HepG2 (cell line): ENCODE data around the gene FAM83E. TPM values are rescaled to one million over a fixed set of nuclear protein-coding genes. Genes with fewer than 3 reads are reported as not detected.

Source experiments
- ATAC-seq: fragments of 200-7000 bp; cut with Tn5 transposase; 3 replicates; pipeline ENCODE4 v1.9.1; 2020; ENCODE audit warnings: mild to moderate bottlenecking, moderate library complexity
- BruUV-seq: library from RNA; stranded (reverse); fragments of 400-500 nt; replicated peaks from 2 replicates; lab custom pipeline; 2021; lab: Mats Ljungman, UMichigan
- CTCF ChIA-PET: fragments of 300-600 bp; formaldehyde crosslinking; extraction: SDS; loops from one replicate; lab custom pipeline; 2021; ENCODE audit warnings: low total read pairs, inconsistent platforms, low intra/inter-chr PET ratio; lab: Yijun Ruan, JAX
- POLR2A ChIA-PET: fragments of 350-600 bp; sonication (Branson Sonifier 250); formaldehyde crosslinking; loops from one replicate; lab custom pipeline; 2020; ENCODE audit warnings: antibody characterized with exemption, inconsistent platforms; lab: Yijun Ruan, JAX
- DNase-seq: peaks from one replicate; pipeline ENCODE4 v3.0.0-alpha.2; 2015; ENCODE audit warnings: low spot score
- FAIRE-seq: peaks from 3 replicates; lab custom pipeline; 2011; peaks lifted over from hg19 to GRCh38; lab: Jason Lieb, UNC
- H2AFZ ChIP-seq: one replicate; pipeline ENCODE4 v1.6.1; 2011; ENCODE audit warnings: low read length, inconsistent platforms
- H3K27ac ChIP-seq: fragments of 300-600 bp; 3 replicates; pipeline ENCODE4 v1.8.0; 2011; ENCODE audit warnings: mixed run types, mild to moderate bottlenecking, mixed read lengths, low read length, inconsistent platforms; ENCODE audit not compliant: insufficient read depth; ENCODE audit errors: extremely low read length
- H3K27me3 ChIP-seq, 2 experiments: fragments of 200-600 bp in 1 of 2; 2 replicates in 1 of 2; 3 replicates in 1 of 2; pipeline versions ENCODE4 v1.6.0 to v1.8.0; 2011; ENCODE audit warnings: low read length in 2 of 2, mild to moderate bottlenecking in 2 of 2, moderate library complexity in 2 of 2, inconsistent platforms in 1 of 2; ENCODE audit not compliant: insufficient read depth in 2 of 2, control insufficient read depth in 1 of 2
- H3K36me3 ChIP-seq, 2 experiments: fragments of 200-600 bp in 1 of 2; replicated peaks in 1 of 2; 2 replicates in 1 of 2; 3 replicates in 1 of 2; pipeline versions ENCODE4 v1.5.1 to v1.8.0; 2011; ENCODE audit warnings: low read length in 2 of 2, inconsistent platforms in 1 of 2; ENCODE audit not compliant: insufficient read depth in 2 of 2, control insufficient read depth in 1 of 2
- H3K4me1 ChIP-seq: 2 replicates; pipeline ENCODE4 v1.5.1; 2012; ENCODE audit warnings: low read length, inconsistent platforms; ENCODE audit not compliant: insufficient read depth
- H3K4me2 ChIP-seq: 2 replicates; pipeline ENCODE4 v1.6.0; 2011; ENCODE audit warnings: low read depth, low read length, inconsistent platforms
- H3K4me3 ChIP-seq, 3 experiments: fragments of 200-600 bp in 1 of 3; sonication (generic), shearing (Covaris generic) in 1 of 3; replicated peaks in 1 of 3; 2 replicates each; pipeline ENCODE4 v1.5.1; 2011 to 2016; ENCODE audit warnings: low read length in 3 of 3, inconsistent platforms in 2 of 3, low read depth in 2 of 3, mild to moderate bottlenecking in 2 of 3, control low read depth in 1 of 3, mixed read lengths in 1 of 3; ENCODE audit not compliant: insufficient read depth in 1 of 3
- H3K79me2 ChIP-seq: one replicate; pipeline ENCODE4 v1.6.1; 2011; ENCODE audit warnings: low read length, inconsistent platforms; ENCODE audit not compliant: insufficient read depth
- H3K9ac ChIP-seq: 2 replicates; pipeline ENCODE4 v1.6.0; 2011; ENCODE audit warnings: mild to moderate bottlenecking, low read depth, low read length, inconsistent platforms; ENCODE audit not compliant: insufficient read depth
- H3K9me3 ChIP-seq: 2 replicates; pipeline ENCODE4 v1.5.1; 2012; ENCODE audit warnings: mild to moderate bottlenecking, low read length
- H4K20me1 ChIP-seq: 2 replicates; pipeline ENCODE4 v1.6.0; 2011; ENCODE audit warnings: inconsistent platforms, mild to moderate bottlenecking, low read length, moderate library complexity; ENCODE audit not compliant: insufficient read depth
- ASH2L ChIP-seq: fragments of 300-600, 200-600 bp; sonication (generic); IDR thresholded peaks from 2 replicates; pipeline ENCODE4 v1.7.0; 2017; ENCODE audit warnings: low read depth, mild to moderate bottlenecking, moderate library complexity, mixed read lengths, low read length; ENCODE audit not compliant: insufficient read length
- BCL6 ChIP-seq: IDR thresholded peaks from 2 replicates; pipeline ENCODE4 v1.6.1; 2016; ENCODE audit warnings: missing genetic modification reagents, missing compliant biosample characterization
- CEBPB ChIP-seq: IDR thresholded peaks from 2 replicates; pipeline ENCODE4 v1.6.1; 2011; ENCODE audit warnings: low read depth, low read length, improper control_type of control experiment, borderline replicate concordance
- CHD4 ChIP-seq: fragments of 200-600 bp; sonication (generic); IDR thresholded peaks from 2 replicates; pipeline ENCODE4 v1.7.0; 2017; ENCODE audit warnings: mild to moderate bottlenecking, low read length, borderline replicate concordance
- GATA4 ChIP-seq: sonication (generic); IDR thresholded peaks from 2 replicates; pipeline ENCODE4 v1.6.1; 2016; ENCODE audit warnings: antibody characterized with exemption, low read depth, borderline replicate concordance
- MAFK ChIP-seq, 2 experiments: IDR thresholded peaks in 1 of 2; conservative IDR thresholded peaks in 1 of 2; 2 replicates each; pipeline ENCODE4 v1.6.1; 2011; ENCODE audit warnings: improper control_type of control experiment in 2 of 2, low read length in 2 of 2
- MLLT10 ChIP-seq: sonication (generic); formaldehyde crosslinking; IDR thresholded peaks from 2 replicates; pipeline ENCODE4 v1.4.0; 2020; ENCODE audit warnings: missing genetic modification reagents
- NR2F6 ChIP-seq, 2 experiments: IDR thresholded peaks; 2 replicates each; pipeline ENCODE4 v1.6.1; 2016; ENCODE audit warnings: antibody characterized with exemption in 1 of 2, mild to moderate bottlenecking in 1 of 2
- POLR2A ChIP-seq, 2 experiments: IDR thresholded peaks; 2 replicates each; pipeline ENCODE4 v1.6.1; 2011; ENCODE audit warnings: low read depth in 2 of 2, low read length in 2 of 2, mild to moderate bottlenecking in 1 of 2, moderate library complexity in 1 of 2; ENCODE audit not compliant: insufficient read depth in 1 of 2
- SP2 ChIP-seq: sonication (generic); formaldehyde crosslinking; IDR thresholded peaks from 2 replicates; pipeline ENCODE4 v1.5.1; 2020; ENCODE audit warnings: mild to moderate bottlenecking, missing genetic modification reagents
- TEAD3 ChIP-seq: optimal IDR thresholded peaks from 2 replicates; pipeline ENCODE3; 2016; ENCODE audit warnings: borderline replicate concordance
- ZMYM3 ChIP-seq: sonication (generic); formaldehyde crosslinking; IDR thresholded peaks from 2 replicates; pipeline ENCODE4 v1.5.1; 2020; ENCODE audit warnings: mild to moderate bottlenecking, missing genetic modification reagents
- ZNF234 ChIP-seq: sonication (generic); formaldehyde crosslinking; conservative IDR thresholded peaks from 2 replicates; pipeline ENCODE4 v1.5.1; 2020; ENCODE audit warnings: mild to moderate bottlenecking, missing genetic modification reagents
- ZSCAN31 ChIP-seq: sonication (generic); formaldehyde crosslinking; IDR thresholded peaks from 2 replicates; pipeline ENCODE4 v1.5.0; 2020; ENCODE audit warnings: low read depth, mild to moderate bottlenecking, missing genetic modification reagents
- WGBS: methylation state at CpG from one replicate; pipeline ENCODE4 v1.1.6; 2017; ENCODE audit warnings: low lambda C conversion rate; 5-methylcytosine and 5-hydroxymethylcytosine counted together
- in situ Hi-C: cut with HindIII; loops from 2 replicates; pipeline ENCODE4 v1.10.0; 2017; ENCODE audit warnings: low pct_unique_long_range_greater_than_20kb; ENCODE audit not compliant: extremely low pct_ligation_motif_present
- intact Hi-C: fragments of 100-400 bp; cut with micrococcal nuclease; formaldehyde crosslinking; loops from one replicate; pipeline ENCODE4 v1.10.0; 2022; ENCODE audit not compliant: unreplicated experiment
- polyA plus RNA-seq, 8 experiments: library from polyadenylated mRNA; depleted of rRNA in 3 of 8; stranded (reverse) in 7 of 8; unstranded in 1 of 8; fragments of >200 nt; fragmentation: Illumina TruSeq in 4 of 8; extraction: Trizol in 4 of 8; gene quantifications; 2 replicates each; pipeline versions ENCODE4 v1.2.1 to v1.2.3, GENCODE V29; 2011 to 2016; ENCODE audit warnings: low read depth in 4 of 8, missing spikeins in 1 of 8, mixed read lengths in 1 of 8; ENCODE audit not compliant: insufficient read depth in 1 of 8
- total RNA-seq, 5 experiments: library from RNA; depleted of rRNA; stranded (reverse); fragments of >200 nt; fragmentation: Illumina TruSeq; extraction: Trizol; gene quantifications; 2 replicates each; pipeline ENCODE4 v1.2.3, GENCODE V29; 2016; ENCODE audit warnings: low read depth in 1 of 5
- TF ChIP-seq, protein P1 (sequence below): sonication (generic); formaldehyde crosslinking; IDR thresholded peaks from 2 replicates; pipeline ENCODE4 v1.9.0; 2021; ENCODE audit warnings: missing genetic modification reagents, borderline replicate concordance
- TF ChIP-seq, protein P2 (sequence below): sonication (generic); formaldehyde crosslinking; IDR thresholded peaks from 2 replicates; pipeline ENCODE4 v1.8.0; 2022; ENCODE audit warnings: mild to moderate bottlenecking, missing genetic modification reagents, moderate library complexity
- TF ChIP-seq, protein P3 (sequence below): IDR thresholded peaks from 2 replicates; pipeline ENCODE4 v1.6.1; 2016; ENCODE audit warnings: mild to moderate bottlenecking
- TF ChIP-seq, protein P4 (sequence below): sonication (generic); formaldehyde crosslinking; IDR thresholded peaks from 2 replicates; pipeline ENCODE4 v1.4.0; 2020; ENCODE audit warnings: missing genetic modification reagents, mild to moderate bottlenecking, borderline replicate concordance

The FAM83E gene
- total and polyA plus RNA-seq, 2 of the 13 experiments (the other 11 are each of a cell fraction or from before 2014, with no cell fraction given) = 0.18 to 0.60 TPM

DNA sequence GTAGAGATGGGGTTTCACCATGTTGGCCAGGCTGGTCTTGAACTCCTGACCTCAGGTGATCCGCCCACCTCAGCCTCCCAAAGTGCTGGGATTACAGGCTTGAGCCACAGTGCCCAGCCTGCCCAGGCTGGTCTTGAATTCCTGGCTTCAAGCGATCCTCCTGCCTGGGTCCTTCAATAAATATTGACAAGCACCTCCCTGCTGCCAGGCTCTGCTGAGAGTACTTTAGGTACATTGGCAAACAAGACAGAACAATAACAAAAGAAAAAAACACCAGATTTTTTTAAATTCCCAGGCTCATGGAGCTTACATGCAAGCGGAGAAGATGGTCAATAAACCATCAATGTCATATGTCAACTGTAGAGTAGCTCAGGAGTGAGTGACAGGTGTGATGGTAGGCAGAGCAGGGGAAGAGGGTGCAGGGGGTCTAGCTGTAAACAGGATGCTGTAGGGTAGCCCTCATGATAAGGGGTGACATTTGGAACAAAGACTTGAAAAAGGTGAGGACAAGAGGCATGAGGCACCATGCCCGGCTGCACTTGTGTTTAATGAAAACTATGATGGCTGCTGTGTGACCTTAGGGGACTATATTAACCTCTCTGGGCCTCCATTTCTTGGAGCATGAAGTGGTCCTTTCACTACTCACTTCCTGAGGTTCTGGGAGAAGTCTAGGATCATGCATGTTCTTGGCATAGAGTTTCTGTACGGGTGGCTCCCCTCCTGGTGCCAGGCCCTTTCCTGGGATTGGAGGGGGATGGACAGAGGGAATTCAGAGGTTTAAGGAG is 43.3 kb downstream of the FAM83E start:
- ATAC-seq = peak; percentile 37
- WGBS = 5% methylated on average over 5 of the region's 5 CpGs
- intact Hi-C loops = no loop called here
- peak; percentile 90 for DNase-seq
- Histone ChIP-seq H3K36me3 (no peaks in the 10 kb centered on the region), H2AFZ (no peak overlapping the region), H3K4me3 (no peak overlapping the region; a peak in 1 of 6 replicates), H3K9ac (no peak overlapping the region), H4K20me1 (no peaks in the 10 kb centered on the region), H3K27ac (no peak overlapping the region), H3K9me3 (no peaks in the 10 kb centered on the region), H3K4me1 (peaks cover 76% of the 10 kb centered on the region), H3K4me2 (peak overlapping the region; percentile 3; the same call in 1 of the 2 replicates), H3K79me2 (no peaks in the 10 kb centered on the region), H3K27me3 (no peaks in the 10 kb centered on the region)
- FAIRE-seq = no peak
- CTCF ChIA-PET = interaction anchor here (1.0 kb wide), 1 partner anchor 12 kb away, joined by 3 read pairs; no protein-coding TSS in a partner anchor
- no TSS peak for BruUV-seq
- POLR2A ChIA-PET = interaction anchor here (1.5 to 1.6 kb wide), 2 partner anchors 13 to 48 kb away, joined by 3 to 5 read pairs; partner anchors contain the start of gene SPHK2
- in situ Hi-C loops = no loop called here
- TF ChIP-seq, protein P1, sequence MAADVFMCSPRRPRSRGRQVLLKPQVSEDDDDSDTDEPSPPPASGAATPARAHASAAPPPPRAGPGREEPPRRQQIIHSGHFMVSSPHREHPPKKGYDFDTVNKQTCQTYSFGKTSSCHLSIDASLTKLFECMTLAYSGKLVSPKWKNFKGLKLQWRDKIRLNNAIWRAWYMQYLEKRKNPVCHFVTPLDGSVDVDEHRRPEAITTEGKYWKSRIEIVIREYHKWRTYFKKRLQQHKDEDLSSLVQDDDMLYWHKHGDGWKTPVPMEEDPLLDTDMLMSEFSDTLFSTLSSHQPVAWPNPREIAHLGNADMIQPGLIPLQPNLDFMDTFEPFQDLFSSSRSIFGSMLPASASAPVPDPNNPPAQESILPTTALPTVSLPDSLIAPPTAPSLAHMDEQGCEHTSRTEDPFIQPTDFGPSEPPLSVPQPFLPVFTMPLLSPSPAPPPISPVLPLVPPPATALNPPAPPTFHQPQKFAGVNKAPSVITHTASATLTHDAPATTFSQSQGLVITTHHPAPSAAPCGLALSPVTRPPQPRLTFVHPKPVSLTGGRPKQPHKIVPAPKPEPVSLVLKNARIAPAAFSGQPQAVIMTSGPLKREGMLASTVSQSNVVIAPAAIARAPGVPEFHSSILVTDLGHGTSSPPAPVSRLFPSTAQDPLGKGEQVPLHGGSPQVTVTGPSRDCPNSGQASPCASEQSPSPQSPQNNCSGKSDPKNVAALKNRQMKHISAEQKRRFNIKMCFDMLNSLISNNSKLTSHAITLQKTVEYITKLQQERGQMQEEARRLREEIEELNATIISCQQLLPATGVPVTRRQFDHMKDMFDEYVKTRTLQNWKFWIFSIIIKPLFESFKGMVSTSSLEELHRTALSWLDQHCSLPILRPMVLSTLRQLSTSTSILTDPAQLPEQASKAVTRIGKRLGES (CRISPR knock-in tag) = no peak
- TF ChIP-seq ZSCAN31 (no peak), ZMYM3 (peak; percentile 85), NR2F6 (IDR thresholded peaks at IDR 0.05) (no peak), NR2F6 (CRISPR knock-in tag; IDR thresholded peaks at IDR 0.05) (no peak), CHD4 (peak; percentile 70), MAFK (conservative IDR thresholded peaks at IDR 0.05 in 1 of 2, IDR thresholded peaks at IDR 0.05 in 1 of 2; ENCODE audit: low read length in 2 of 2) (no peak), POLR2A (IDR thresholded peaks at IDR 0.05; ENCODE audit: insufficient read depth in 1 of 2, low read depth in 2 of 2, low read length in 2 of 2) (no peak), ZNF234 (no peak), GATA4 (no peak), MLLT10 (CRISPR knock-in tag) (no peak), CEBPB (no peak), ASH2L (no peak), TEAD3 (CRISPR knock-in tag) (peak; percentile 45), SP2 (CRISPR knock-in tag) (no peak), BCL6 (CRISPR knock-in tag) (0 out of 2 replicates have a peak, but pooled peaks have one; percentile 21)
- TF ChIP-seq, protein P2, sequence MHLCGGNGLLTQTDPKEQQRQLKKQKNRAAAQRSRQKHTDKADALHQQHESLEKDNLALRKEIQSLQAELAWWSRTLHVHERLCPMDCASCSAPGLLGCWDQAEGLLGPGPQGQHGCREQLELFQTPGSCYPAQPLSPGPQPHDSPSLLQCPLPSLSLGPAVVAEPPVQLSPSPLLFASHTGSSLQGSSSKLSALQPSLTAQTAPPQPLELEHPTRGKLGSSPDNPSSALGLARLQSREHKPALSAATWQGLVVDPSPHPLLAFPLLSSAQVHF (CRISPR knock-in tag) = no peak
- TF ChIP-seq, protein P3, sequence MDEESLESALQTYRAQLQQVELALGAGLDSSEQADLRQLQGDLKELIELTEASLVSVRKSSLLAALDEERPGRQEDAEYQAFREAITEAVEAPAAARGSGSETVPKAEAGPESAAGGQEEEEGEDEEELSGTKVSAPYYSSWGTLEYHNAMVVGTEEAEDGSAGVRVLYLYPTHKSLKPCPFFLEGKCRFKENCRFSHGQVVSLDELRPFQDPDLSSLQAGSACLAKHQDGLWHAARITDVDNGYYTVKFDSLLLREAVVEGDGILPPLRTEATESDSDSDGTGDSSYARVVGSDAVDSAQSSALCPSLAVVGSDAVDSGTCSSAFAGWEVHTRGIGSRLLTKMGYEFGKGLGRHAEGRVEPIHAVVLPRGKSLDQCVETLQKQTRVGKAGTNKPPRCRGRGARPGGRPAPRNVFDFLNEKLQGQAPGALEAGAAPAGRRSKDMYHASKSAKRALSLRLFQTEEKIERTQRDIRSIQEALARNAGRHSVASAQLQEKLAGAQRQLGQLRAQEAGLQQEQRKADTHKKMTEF = 0 out of 2 replicates have a peak, but pooled peaks have one; percentile 23
- TF ChIP-seq, protein P4, sequence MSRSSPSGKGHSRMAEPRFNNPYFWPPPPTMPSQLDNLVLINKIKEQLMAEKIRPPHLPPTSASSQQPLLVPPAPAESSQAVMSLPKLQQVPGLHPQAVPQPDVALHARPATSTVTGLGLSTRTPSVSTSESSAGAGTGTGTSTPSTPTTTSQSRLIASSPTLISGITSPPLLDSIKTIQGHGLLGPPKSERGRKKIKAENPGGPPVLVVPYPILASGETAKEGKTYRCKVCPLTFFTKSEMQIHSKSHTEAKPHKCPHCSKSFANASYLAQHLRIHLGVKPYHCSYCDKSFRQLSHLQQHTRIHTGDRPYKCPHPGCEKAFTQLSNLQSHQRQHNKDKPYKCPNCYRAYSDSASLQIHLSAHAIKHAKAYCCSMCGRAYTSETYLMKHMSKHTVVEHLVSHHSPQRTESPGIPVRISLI (CRISPR knock-in tag) = peak; percentile 56; the same call in 1 of the 2 replicates
